SK-N-SH (cell line): ENCODE measurements around the gene SMIM29. TPM values are rescaled to one million over a fixed set of nuclear protein-coding genes. Genes with fewer than 3 reads are reported as not detected.

Source experiments
- CTCF ChIA-PET: fragments of 300-600, 350-600 bp; formaldehyde crosslinking; extraction: SDS; loops from one replicate; lab custom pipeline; 2021; lab: Yijun Ruan, JAX
- POLR2A ChIA-PET: fragments of 350-600 bp; sonication (Branson Sonifier 250); formaldehyde crosslinking; extraction: SDS; loops from one replicate; lab custom pipeline; 2020; ENCODE audit warnings: antibody characterized with exemption, inconsistent platforms; lab: Yijun Ruan, JAX
- DNase-seq: peaks from one replicate; pipeline ENCODE4 v3.0.0; 2012
- H2AFZ ChIP-seq: fragments of 200-600 bp; sonication (generic); 2 replicates; pipeline ENCODE4 v1.8.1; 2016; ENCODE audit warnings: antibody characterized with exemption, mild to moderate bottlenecking, low read depth
- H3F3A ChIP-seq: fragments of 200-600 bp; sonication (generic); replicated peaks from 2 replicates; pipeline ENCODE3; 2016; ENCODE audit warnings: antibody characterized with exemption, mild to moderate bottlenecking; ENCODE audit not compliant: insufficient read depth
- H3K27ac ChIP-seq, 2 experiments: fragments of 200-500 bp in 1 of 2; fragments of 200-600 bp in 1 of 2; sonication (Bioruptor generic) in 1 of 2; sonication (generic), shearing (Covaris generic) in 1 of 2; 2 replicates each; pipeline versions ENCODE4 v1.5.1 to v1.6.1; 2014 to 2016; ENCODE audit warnings: low read depth in 2 of 2, inconsistent platforms in 1 of 2, low read length in 1 of 2, mild to moderate bottlenecking in 1 of 2, mixed read lengths in 1 of 2
- H3K27me3 ChIP-seq: fragments of 200-600 bp; sonication (generic), shearing (Covaris generic); 2 replicates; pipeline ENCODE4 v1.6.1; 2016; ENCODE audit warnings: mixed run types; ENCODE audit not compliant: insufficient read depth
- H3K36me3 ChIP-seq, 2 experiments: fragments of 200-500 bp in 1 of 2; fragments of 200-600 bp in 1 of 2; sonication (Bioruptor generic) in 1 of 2; sonication (generic) in 1 of 2; replicated peaks in 1 of 2; 2 replicates each; pipeline versions ENCODE3 to v1.5.1; 2014 to 2016; ENCODE audit warnings: low read length in 1 of 2, mild to moderate bottlenecking in 1 of 2; ENCODE audit not compliant: insufficient read depth in 2 of 2, control insufficient read depth in 1 of 2
- H3K4me1 ChIP-seq, 2 experiments: fragments of 200-500 bp in 1 of 2; fragments of 200-600 bp in 1 of 2; sonication (Bioruptor generic) in 1 of 2; sonication (generic), shearing (Covaris generic) in 1 of 2; 2 replicates each; pipeline versions ENCODE4 v1.5.1 to v1.6.1; 2014 to 2016; ENCODE audit warnings: low read depth in 1 of 2, low read length in 1 of 2, mixed run types in 1 of 2; ENCODE audit not compliant: insufficient read depth in 2 of 2, control insufficient read depth in 1 of 2
- H3K4me2 ChIP-seq: fragments of 200-600 bp; sonication (generic), shearing (Covaris generic); 2 replicates; pipeline ENCODE4 v1.6.1; 2017; ENCODE audit warnings: mixed run types
- H3K4me3 ChIP-seq, 2 experiments: fragments of 200-500 bp in 1 of 2; fragments of 200-600 bp in 1 of 2; sonication (Bioruptor generic) in 1 of 2; sonication (generic), shearing (Covaris generic) in 1 of 2; 2 replicates each; pipeline versions ENCODE4 v1.5.1 to v1.8.1; 2014 to 2016; ENCODE audit warnings: low read depth in 2 of 2, inconsistent platforms in 1 of 2, low read length in 1 of 2, mild to moderate bottlenecking in 1 of 2, mixed read lengths in 1 of 2, moderate library complexity in 1 of 2
- H3K79me2 ChIP-seq: fragments of 200-600 bp; sonication (generic); 2 replicates; pipeline ENCODE4 v1.8.1; 2017; ENCODE audit warnings: mild to moderate bottlenecking; ENCODE audit not compliant: insufficient read depth
- H3K9ac ChIP-seq: fragments of 200-600 bp; sonication (generic); 2 replicates; pipeline ENCODE4 v1.6.1; 2017; ENCODE audit warnings: mixed run types
- H3K9me2 ChIP-seq: fragments of 200-600 bp; sonication (generic); 2 replicates; pipeline ENCODE4 v1.6.1; 2017; ENCODE audit warnings: mixed run types
- H3K9me3 ChIP-seq: fragments of 200-600 bp; sonication (generic); 2 replicates; pipeline ENCODE4 v1.6.1; 2017; ENCODE audit warnings: mixed run types, mild to moderate bottlenecking, moderate library complexity
- H4K20me1 ChIP-seq: fragments of 200-600 bp; sonication (generic); 2 replicates; pipeline ENCODE4 v1.6.1; 2017; ENCODE audit warnings: mild to moderate bottlenecking, mixed run types; ENCODE audit not compliant: insufficient read depth
- ELF1 ChIP-seq: IDR thresholded peaks from 2 replicates; pipeline ENCODE4 v1.4.0; 2012
- FOXM1 ChIP-seq: IDR thresholded peaks from 2 replicates; pipeline ENCODE4 v1.4.0; 2012; ENCODE audit warnings: low read depth, mild to moderate bottlenecking
- GABPA ChIP-seq: IDR thresholded peaks from 2 replicates; pipeline ENCODE4 v1.4.0; 2012; ENCODE audit warnings: low read depth, mild to moderate bottlenecking
- MEF2A ChIP-seq: IDR thresholded peaks from 2 replicates; pipeline ENCODE4 v1.4.0; 2012; ENCODE audit warnings: low read depth, borderline replicate concordance
- MXI1 ChIP-seq: IDR thresholded peaks from 2 replicates; pipeline ENCODE4 v1.6.1; 2012; ENCODE audit warnings: mild to moderate bottlenecking, low read depth, low read length, improper control_type of control experiment
- RAD21 ChIP-seq: IDR thresholded peaks from 2 replicates; pipeline ENCODE4 v1.6.1; 2012; ENCODE audit warnings: mild to moderate bottlenecking, low read length
- RCOR1 ChIP-seq: fragments of 150-350 bp; IDR thresholded peaks from 2 replicates; pipeline ENCODE4 v1.6.1; 2017; ENCODE audit warnings: antibody characterized with exemption, low read length
- RFX5 ChIP-seq: IDR thresholded peaks from 2 replicates; pipeline ENCODE4 v1.6.1; 2012; ENCODE audit warnings: mild to moderate bottlenecking, improper control_type of control experiment, low read length
- RXRA ChIP-seq: IDR thresholded peaks from 2 replicates; pipeline ENCODE4 v1.4.0; 2012; ENCODE audit warnings: low read depth, mild to moderate bottlenecking, borderline replicate concordance
- SMC3 ChIP-seq: IDR thresholded peaks from 2 replicates; pipeline ENCODE4 v1.6.1; 2012; ENCODE audit warnings: low read depth, low read length, improper control_type of control experiment
- TEAD4 ChIP-seq: IDR thresholded peaks from 2 replicates; pipeline ENCODE4 v1.4.0; 2012; ENCODE audit warnings: mild to moderate bottlenecking, borderline replicate concordance; ENCODE audit not compliant: insufficient read depth
- YY1 ChIP-seq: IDR thresholded peaks from 2 replicates; pipeline ENCODE4 v1.4.0; 2012; ENCODE audit warnings: low read depth, mild to moderate bottlenecking
- WGBS: methylation state at CpG from one replicate; pipeline ENCODE4 v1.1.6; 2017; ENCODE audit warnings: low lambda C conversion rate; 5-methylcytosine and 5-hydroxymethylcytosine counted together
- polyA plus RNA-seq, 3 experiments: library from polyadenylated mRNA; depleted of rRNA; stranded (reverse); fragments of >200 nt; gene quantifications; 2 replicates each; pipeline ENCODE4 v1.2.3, GENCODE V29; 2012
- TF ChIP-seq, protein P1 (sequence below): IDR thresholded peaks from 2 replicates; pipeline ENCODE4; 2012
- TF ChIP-seq, protein P2 (sequence below): IDR thresholded peaks from 2 replicates; pipeline ENCODE4 v1.4.0; 2012; ENCODE audit warnings: low read depth, borderline replicate concordance
- TF ChIP-seq, protein P3 (sequence below): IDR thresholded peaks from 2 replicates; pipeline ENCODE4 v1.4.0; 2012; ENCODE audit warnings: low read depth

The SMIM29 gene
- polyA plus RNA-seq, 1 of the 3 experiments (the other 2 are of a cell fraction) = 50.2 TPM

DNA sequence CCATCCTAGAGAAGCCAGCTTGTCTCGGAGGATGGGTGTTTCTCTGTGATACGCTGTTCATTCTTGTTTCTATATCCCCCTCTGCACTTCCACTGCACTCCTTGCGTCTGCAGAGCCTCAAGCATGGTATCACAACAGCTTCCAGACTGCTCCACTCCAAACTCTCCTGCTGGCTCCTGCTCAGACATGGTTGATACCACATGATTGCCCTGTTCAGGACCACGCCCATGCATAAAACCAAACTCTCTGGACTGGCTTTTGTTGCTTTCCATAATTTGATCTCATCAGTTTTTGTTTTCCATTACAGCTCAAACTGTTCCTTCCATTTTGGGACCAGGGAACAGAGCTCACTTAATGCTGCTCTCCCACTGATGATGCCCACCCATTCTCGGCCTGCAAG is 30.0 kb upstream of the SMIM29 start:
- Histone ChIP-seq H3K36me3 (peaks cover 5 to 22% of the 10 kb centered on the region in 2 experiments), H3F3A (peaks cover 4% of the 10 kb centered on the region), H3K27me3 (no peaks in the 10 kb centered on the region), H3K9me3 (no peaks in the 10 kb centered on the region), H3K9me2 (no peaks in the 10 kb centered on the region), H4K20me1 (no peaks in the 10 kb centered on the region), H3K27ac (no peak overlapping the region), H3K4me2 (no peak overlapping the region), H2AFZ (no peak overlapping the region), H3K4me1 (peaks cover 0 to 14% of the 10 kb centered on the region in 2 experiments; a peak in 1 of 4 replicates), H3K79me2 (no peaks in the 10 kb centered on the region), H3K4me3 (no peak overlapping the region), H3K9ac (no peak overlapping the region)
- POLR2A ChIA-PET = no interaction called here
- CTCF ChIA-PET = no interaction called here
- DNase-seq = no peak
- WGBS = 97% methylated on average over 5 of the region's 5 CpGs
- TF ChIP-seq RAD21 = no peak
- TF ChIP-seq, protein P1, sequence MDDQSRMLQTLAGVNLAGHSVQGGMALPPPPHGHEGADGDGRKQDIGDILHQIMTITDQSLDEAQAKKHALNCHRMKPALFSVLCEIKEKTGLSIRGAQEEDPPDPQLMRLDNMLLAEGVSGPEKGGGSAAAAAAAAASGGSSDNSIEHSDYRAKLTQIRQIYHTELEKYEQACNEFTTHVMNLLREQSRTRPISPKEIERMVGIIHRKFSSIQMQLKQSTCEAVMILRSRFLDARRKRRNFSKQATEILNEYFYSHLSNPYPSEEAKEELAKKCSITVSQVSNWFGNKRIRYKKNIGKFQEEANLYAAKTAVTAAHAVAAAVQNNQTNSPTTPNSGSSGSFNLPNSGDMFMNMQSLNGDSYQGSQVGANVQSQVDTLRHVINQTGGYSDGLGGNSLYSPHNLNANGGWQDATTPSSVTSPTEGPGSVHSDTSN = no peak
- no peak for TF ChIP-seq RCOR1
- TF ChIP-seq RXRA = no peak
- TF ChIP-seq, protein P2, sequence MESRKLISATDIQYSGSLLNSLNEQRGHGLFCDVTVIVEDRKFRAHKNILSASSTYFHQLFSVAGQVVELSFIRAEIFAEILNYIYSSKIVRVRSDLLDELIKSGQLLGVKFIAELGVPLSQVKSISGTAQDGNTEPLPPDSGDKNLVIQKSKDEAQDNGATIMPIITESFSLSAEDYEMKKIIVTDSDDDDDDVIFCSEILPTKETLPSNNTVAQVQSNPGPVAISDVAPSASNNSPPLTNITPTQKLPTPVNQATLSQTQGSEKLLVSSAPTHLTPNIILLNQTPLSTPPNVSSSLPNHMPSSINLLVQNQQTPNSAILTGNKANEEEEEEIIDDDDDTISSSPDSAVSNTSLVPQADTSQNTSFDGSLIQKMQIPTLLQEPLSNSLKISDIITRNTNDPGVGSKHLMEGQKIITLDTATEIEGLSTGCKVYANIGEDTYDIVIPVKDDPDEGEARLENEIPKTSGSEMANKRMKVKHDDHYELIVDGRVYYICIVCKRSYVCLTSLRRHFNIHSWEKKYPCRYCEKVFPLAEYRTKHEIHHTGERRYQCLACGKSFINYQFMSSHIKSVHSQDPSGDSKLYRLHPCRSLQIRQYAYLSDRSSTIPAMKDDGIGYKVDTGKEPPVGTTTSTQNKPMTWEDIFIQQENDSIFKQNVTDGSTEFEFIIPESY = no peak
- TF ChIP-seq MEF2A = no peak
- TF ChIP-seq ELF1 = no peak

DNA sequence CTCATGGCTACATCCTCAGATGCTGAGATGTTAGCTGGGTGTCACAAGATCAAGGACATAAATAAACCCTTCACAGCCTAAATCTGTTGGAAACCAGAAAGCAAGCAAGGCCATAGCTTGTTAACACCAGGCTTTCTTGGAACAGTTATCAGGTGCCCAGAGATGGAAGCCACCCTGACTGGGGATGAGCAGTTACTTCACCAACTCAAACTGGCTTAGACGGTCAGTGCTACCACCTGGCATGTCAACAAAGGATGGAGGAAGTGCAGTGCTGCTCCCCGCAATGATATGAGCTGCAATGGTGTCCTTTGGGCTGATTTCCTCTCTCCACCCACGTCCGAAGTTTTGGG is 28.9 kb upstream of the SMIM29 start:
- 94% methylated on average over 4 of the region's 4 CpGs for WGBS
- peaks cover 4% of the 10 kb centered on the region for H3F3A ChIP-seq
- H3K9ac ChIP-seq = no peak overlapping the region
- DNase-seq = no peak
- H3K36me3 ChIP-seq = peaks cover 5 to 18% of the 10 kb centered on the region in 2 experiments
- H3K4me2 ChIP-seq = no peak overlapping the region
- H3K4me3 ChIP-seq = no peak overlapping the region
- no peaks in the 10 kb centered on the region for H3K9me2 ChIP-seq
- ChIA-PET CTCF (interaction anchor here (0.6 kb wide), 1 partner anchor 28 kb away, joined by 3 read pairs; no protein-coding TSS in a partner anchor), POLR2A (no interaction called here)
- H3K9me3 ChIP-seq = no peaks in the 10 kb centered on the region
- H3K4me1 ChIP-seq = peaks cover 0 to 21% of the 10 kb centered on the region in 2 experiments; a peak in 1 of 4 replicates
- H3K27me3 ChIP-seq = no peaks in the 10 kb centered on the region
- no peaks in the 10 kb centered on the region for H3K79me2 ChIP-seq
- no peak overlapping the region for H2AFZ ChIP-seq
- H4K20me1 ChIP-seq = no peaks in the 10 kb centered on the region
- H3K27ac ChIP-seq = no peak overlapping the region; a peak in 1 of 4 replicates
- TF ChIP-seq TEAD4 (no peak), YY1 (no peak), RFX5 (no peak), FOXM1 (no peak), GABPA (no peak), MXI1 (no peak), SMC3 (no peak)
- TF ChIP-seq, protein P2 = no peak
- TF ChIP-seq, protein P3, sequence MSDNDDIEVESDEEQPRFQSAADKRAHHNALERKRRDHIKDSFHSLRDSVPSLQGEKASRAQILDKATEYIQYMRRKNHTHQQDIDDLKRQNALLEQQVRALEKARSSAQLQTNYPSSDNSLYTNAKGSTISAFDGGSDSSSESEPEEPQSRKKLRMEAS = no peak
